HEK293 (cell line): Measurements from ENCODE around the gene DDR2.
"Not testable (repeated sequence)": the region's sequence is repeated elsewhere in the genome, so short reads cannot be mapped to it uniquely, and the experiment has no call there.

Experiments
- CTCF ChIA-PET: fragments of 350-600 bp; formaldehyde crosslinking; extraction: SDS; loops from one replicate; lab custom pipeline; 2021; ENCODE audit warnings: antibody characterized with exemption; lab: Yijun Ruan, JAX
- POLR2A ChIA-PET: fragments of 300-600 bp; formaldehyde crosslinking; extraction: SDS; loops from one replicate; lab custom pipeline; 2020; ENCODE audit warnings: antibody characterized with exemption, inconsistent platforms; lab: Yijun Ruan, JAX
- H3K27ac ChIP-seq: fragments of 200-500 bp; sonication (Bioruptor generic); 2 replicates; pipeline ENCODE4 v1.5.1; 2014; ENCODE audit warnings: low read depth, low read length, control low read depth, inconsistent platforms; ENCODE audit errors: extremely low read depth
- H3K36me3 ChIP-seq, 2 experiments: fragments of 200-500 bp in 1 of 2; sonication (Bioruptor generic) in 1 of 2; 1 replicate in 1 of 2; 2 replicates in 1 of 2; pipeline ENCODE4 v1.5.1; 2014 to 2017; ENCODE audit warnings: inconsistent platforms in 2 of 2, low read length in 2 of 2; ENCODE audit not compliant: control insufficient read depth in 2 of 2, insufficient read depth in 1 of 2
- H3K4me1 ChIP-seq: fragments of 200-500 bp; sonication (Bioruptor generic); 2 replicates; pipeline ENCODE4 v1.5.1; 2014; ENCODE audit warnings: mild to moderate bottlenecking, low read length, inconsistent platforms; ENCODE audit not compliant: control insufficient read depth, insufficient read depth
- H3K4me3 ChIP-seq: 2 replicates; pipeline ENCODE4 v1.5.1; 2011; ENCODE audit warnings: low read depth, mild to moderate bottlenecking, control low read depth, low read length, moderate library complexity
- H3K9me3 ChIP-seq: fragments of 200-500 bp; sonication (Bioruptor generic); 2 replicates; pipeline ENCODE4 v1.5.1; 2014; ENCODE audit warnings: low read depth, low read length, inconsistent platforms; ENCODE audit not compliant: control insufficient read depth, insufficient read depth
- BCL11B ChIP-seq: fragments of 450-650 bp; formaldehyde crosslinking; IDR thresholded peaks from 2 replicates; pipeline ENCODE4 v1.5.1; 2016; ENCODE audit warnings: low read depth, missing biosample characterization, missing genetic modification characterization
- GLI2 ChIP-seq: fragments of 450-650 bp; formaldehyde crosslinking; IDR thresholded peaks from 2 replicates; pipeline ENCODE4; 2017; ENCODE audit warnings: missing biosample characterization, missing genetic modification characterization, low read depth, borderline replicate concordance
- RBAK ChIP-seq: fragments of 450-650 bp; formaldehyde crosslinking; IDR thresholded peaks from 2 replicates; pipeline ENCODE4 v1.5.1; 2016; ENCODE audit warnings: missing biosample characterization, missing genetic modification characterization
- TRIM28 ChIP-seq: IDR thresholded peaks from 2 replicates; pipeline ENCODE4 v1.6.1; 2011; ENCODE audit warnings: low read length, control low read depth, borderline replicate concordance
- ZNF341 ChIP-seq: fragments of 450-650 bp; formaldehyde crosslinking; IDR thresholded peaks from 2 replicates; pipeline ENCODE4; 2016; ENCODE audit warnings: low read depth, missing biosample characterization, missing genetic modification characterization
- ZNF629 ChIP-seq: fragments of 450-650 bp; formaldehyde crosslinking; IDR thresholded peaks from 2 replicates; pipeline ENCODE4 v1.5.1; 2017; ENCODE audit warnings: missing biosample characterization, missing genetic modification characterization
- ZNF654 ChIP-seq: fragments of 450-650 bp; formaldehyde crosslinking; IDR thresholded peaks from 2 replicates; pipeline ENCODE4 v1.5.1; 2016; ENCODE audit warnings: low read depth, missing biosample characterization, missing genetic modification characterization
- ZNF664 ChIP-seq: fragments of 450-650 bp; formaldehyde crosslinking; IDR thresholded peaks from 2 replicates; pipeline ENCODE4 v1.5.1; 2016; ENCODE audit warnings: missing biosample characterization, missing genetic modification characterization
- ZSCAN30 ChIP-seq: fragments of 450-650 bp; IDR thresholded peaks from 2 replicates; pipeline ENCODE4 v1.5.1; 2018; ENCODE audit warnings: missing biosample characterization, mild to moderate bottlenecking, missing genetic modification characterization, moderate library complexity
- TF ChIP-seq, protein P1 (sequence below): fragments of 450-650 bp; formaldehyde crosslinking; IDR thresholded peaks from 2 replicates; pipeline ENCODE4; 2016; ENCODE audit warnings: missing biosample characterization, missing genetic modification characterization
- TF ChIP-seq, protein P2 (sequence below): fragments of 450-650 bp; formaldehyde crosslinking; conservative IDR thresholded peaks from 2 replicates; pipeline ENCODE4 v1.5.1; 2016; ENCODE audit warnings: low read depth, missing biosample characterization, missing genetic modification characterization
- TF ChIP-seq, protein P3 (sequence below): fragments of 450-650 bp; formaldehyde crosslinking; IDR thresholded peaks from 2 replicates; pipeline ENCODE4 v1.5.1; 2016; ENCODE audit warnings: missing biosample characterization, missing genetic modification characterization
- TF ChIP-seq, protein P4 (sequence below): fragments of 450-650 bp; formaldehyde crosslinking; IDR thresholded peaks from 2 replicates; pipeline ENCODE4 v1.5.1; 2016; ENCODE audit warnings: missing biosample characterization, missing genetic modification characterization

The DDR2 gene

DNA sequence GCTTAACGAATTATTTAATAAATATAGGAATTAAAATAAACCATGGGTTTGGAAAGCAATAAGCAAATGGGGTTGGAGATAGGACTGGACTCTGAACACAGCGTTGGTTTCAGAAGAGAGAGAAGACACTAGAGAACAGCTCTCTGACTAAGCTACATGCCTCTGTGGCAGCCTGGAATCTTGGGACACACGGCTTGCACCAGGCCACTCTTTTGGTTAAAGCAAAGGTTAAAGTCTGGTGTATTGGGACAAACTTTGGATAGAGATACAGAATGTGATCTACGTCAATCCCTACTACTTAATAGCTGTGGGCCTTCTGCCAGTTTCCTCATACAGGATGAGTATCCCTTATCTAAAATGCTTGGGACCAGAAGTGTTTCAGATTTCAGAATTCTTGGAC is 108.5 kb downstream of the DDR2 start:
- POLR2A ChIA-PET, result no interaction called here
- TF ChIP-seq GLI2 (tag by site-specific recombination) (no peak), BCL11B (tag by site-specific recombination) (no peak), ZSCAN30 (no peak), ZNF629 (tag by site-specific recombination) (no peak)
- TF ChIP-seq, protein P1, sequence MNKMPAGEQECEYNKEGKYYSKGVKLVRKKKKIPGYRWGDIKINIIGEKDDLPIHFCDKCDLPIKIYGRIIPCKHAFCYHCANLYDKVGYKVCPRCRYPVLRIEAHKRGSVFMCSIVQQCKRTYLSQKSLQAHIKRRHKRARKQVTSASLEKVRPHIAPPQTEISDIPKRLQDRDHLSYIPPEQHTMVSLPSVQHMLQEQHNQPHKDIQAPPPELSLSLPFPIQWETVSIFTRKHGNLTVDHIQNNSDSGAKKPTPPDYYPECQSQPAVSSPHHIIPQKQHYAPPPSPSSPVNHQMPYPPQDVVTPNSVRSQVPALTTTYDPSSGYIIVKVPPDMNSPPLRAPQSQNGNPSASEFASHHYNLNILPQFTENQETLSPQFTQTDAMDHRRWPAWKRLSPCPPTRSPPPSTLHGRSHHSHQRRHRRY (tag by site-specific recombination), result no peak
- TF ChIP-seq, protein P2, sequence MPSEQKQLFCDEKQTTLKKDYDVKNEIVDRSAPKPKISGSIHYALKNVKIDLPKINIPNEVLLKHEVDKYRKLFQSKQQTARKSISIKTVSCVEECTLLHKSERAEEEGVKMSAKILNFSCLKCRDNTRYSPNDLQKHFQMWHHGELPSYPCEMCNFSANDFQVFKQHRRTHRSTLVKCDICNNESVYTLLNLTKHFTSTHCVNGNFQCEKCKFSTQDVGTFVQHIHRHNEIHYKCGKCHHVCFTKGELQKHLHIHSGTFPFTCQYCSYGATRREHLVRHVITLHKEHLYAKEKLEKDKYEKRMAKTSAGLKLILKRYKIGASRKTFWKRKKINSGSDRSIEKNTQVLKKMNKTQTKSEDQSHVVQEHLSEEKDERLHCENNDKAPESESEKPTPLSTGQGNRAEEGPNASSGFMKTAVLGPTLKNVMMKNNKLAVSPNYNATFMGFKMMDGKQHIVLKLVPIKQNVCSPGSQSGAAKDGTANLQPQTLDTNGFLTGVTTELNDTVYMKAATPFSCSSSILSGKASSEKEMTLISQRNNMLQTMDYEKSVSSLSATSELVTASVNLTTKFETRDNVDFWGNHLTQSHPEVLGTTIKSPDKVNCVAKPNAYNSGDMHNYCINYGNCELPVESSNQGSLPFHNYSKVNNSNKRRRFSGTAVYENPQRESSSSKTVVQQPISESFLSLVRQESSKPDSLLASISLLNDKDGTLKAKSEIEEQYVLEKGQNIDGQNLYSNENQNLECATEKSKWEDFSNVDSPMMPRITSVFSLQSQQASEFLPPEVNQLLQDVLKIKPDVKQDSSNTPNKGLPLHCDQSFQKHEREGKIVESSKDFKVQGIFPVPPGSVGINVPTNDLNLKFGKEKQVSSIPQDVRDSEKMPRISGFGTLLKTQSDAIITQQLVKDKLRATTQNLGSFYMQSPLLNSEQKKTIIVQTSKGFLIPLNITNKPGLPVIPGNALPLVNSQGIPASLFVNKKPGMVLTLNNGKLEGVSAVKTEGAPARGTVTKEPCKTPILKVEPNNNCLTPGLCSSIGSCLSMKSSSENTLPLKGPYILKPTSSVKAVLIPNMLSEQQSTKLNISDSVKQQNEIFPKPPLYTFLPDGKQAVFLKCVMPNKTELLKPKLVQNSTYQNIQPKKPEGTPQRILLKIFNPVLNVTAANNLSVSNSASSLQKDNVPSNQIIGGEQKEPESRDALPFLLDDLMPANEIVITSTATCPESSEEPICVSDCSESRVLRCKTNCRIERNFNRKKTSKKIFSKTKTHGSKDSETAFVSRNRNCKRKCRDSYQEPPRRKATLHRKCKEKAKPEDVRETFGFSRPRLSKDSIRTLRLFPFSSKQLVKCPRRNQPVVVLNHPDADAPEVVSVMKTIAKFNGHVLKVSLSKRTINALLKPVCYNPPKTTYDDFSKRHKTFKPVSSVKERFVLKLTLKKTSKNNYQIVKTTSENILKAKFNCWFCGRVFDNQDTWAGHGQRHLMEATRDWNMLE (tag by site-specific recombination), result no peak
- TF ChIP-seq, all 188 proteins: peak for 0
- Histone ChIP-seq H3K9me3 (no peaks in the 10 kb centered on the region), H3K27ac (no peak overlapping the region), H3K36me3 (no peaks in the 10 kb centered on the region), H3K4me1 (no peaks in the 10 kb centered on the region), H3K4me3 (no peak overlapping the region)
- CTCF ChIA-PET, result no interaction called here

DNA sequence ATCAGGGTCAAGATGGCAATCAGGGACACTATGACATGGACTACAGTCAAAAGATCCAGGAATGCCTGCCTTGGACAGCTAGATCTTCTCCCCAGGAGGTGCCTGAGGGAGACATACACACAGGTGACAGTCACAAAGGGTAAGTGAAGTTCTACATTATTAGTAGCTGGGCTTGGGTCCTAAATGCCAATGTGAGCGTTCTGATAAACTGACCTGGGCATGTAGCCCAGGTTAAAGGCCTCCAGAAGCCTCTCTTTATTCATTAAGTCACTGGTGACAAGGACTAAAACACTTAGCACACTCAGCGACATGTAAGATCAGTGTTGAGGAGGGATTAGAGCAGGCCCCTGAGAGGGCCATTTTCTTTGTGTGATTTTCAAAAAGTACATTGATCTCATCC is 109.3 kb downstream of the DDR2 start:
- no peaks in the 10 kb centered on the region for H3K9me3 ChIP-seq
- H3K4me1 ChIP-seq, result no peaks in the 10 kb centered on the region
- no peaks in the 10 kb centered on the region for H3K36me3 ChIP-seq
- TF ChIP-seq ZNF654 (tag by site-specific recombination) (no peak), ZNF664 (tag by site-specific recombination) (no peak), RBAK (tag by site-specific recombination) (no peak), TRIM28 (no peak), ZNF341 (tag by site-specific recombination) (no peak)
- TF ChIP-seq, protein P3, sequence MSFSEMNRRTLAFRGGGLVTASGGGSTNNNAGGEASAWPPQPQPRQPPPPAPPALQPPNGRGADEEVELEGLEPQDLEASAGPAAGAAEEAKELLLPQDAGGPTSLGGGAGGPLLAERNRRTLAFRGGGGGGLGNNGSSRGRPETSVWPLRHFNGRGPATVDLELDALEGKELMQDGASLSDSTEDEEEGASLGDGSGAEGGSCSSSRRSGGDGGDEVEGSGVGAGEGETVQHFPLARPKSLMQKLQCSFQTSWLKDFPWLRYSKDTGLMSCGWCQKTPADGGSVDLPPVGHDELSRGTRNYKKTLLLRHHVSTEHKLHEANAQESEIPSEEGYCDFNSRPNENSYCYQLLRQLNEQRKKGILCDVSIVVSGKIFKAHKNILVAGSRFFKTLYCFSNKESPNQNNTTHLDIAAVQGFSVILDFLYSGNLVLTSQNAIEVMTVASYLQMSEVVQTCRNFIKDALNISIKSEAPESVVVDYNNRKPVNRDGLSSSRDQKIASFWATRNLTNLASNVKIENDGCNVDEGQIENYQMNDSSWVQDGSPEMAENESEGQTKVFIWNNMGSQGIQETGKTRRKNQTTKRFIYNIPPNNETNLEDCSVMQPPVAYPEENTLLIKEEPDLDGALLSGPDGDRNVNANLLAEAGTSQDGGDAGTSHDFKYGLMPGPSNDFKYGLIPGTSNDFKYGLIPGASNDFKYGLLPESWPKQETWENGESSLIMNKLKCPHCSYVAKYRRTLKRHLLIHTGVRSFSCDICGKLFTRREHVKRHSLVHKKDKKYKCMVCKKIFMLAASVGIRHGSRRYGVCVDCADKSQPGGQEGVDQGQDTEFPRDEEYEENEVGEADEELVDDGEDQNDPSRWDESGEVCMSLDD, result no peak
- TF ChIP-seq, protein P4, sequence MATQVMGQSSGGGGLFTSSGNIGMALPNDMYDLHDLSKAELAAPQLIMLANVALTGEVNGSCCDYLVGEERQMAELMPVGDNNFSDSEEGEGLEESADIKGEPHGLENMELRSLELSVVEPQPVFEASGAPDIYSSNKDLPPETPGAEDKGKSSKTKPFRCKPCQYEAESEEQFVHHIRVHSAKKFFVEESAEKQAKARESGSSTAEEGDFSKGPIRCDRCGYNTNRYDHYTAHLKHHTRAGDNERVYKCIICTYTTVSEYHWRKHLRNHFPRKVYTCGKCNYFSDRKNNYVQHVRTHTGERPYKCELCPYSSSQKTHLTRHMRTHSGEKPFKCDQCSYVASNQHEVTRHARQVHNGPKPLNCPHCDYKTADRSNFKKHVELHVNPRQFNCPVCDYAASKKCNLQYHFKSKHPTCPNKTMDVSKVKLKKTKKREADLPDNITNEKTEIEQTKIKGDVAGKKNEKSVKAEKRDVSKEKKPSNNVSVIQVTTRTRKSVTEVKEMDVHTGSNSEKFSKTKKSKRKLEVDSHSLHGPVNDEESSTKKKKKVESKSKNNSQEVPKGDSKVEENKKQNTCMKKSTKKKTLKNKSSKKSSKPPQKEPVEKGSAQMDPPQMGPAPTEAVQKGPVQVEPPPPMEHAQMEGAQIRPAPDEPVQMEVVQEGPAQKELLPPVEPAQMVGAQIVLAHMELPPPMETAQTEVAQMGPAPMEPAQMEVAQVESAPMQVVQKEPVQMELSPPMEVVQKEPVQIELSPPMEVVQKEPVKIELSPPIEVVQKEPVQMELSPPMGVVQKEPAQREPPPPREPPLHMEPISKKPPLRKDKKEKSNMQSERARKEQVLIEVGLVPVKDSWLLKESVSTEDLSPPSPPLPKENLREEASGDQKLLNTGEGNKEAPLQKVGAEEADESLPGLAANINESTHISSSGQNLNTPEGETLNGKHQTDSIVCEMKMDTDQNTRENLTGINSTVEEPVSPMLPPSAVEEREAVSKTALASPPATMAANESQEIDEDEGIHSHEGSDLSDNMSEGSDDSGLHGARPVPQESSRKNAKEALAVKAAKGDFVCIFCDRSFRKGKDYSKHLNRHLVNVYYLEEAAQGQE, result no peak
- H3K4me3 ChIP-seq, result no peak overlapping the region
- CTCF ChIA-PET, result no interaction called here
- POLR2A ChIA-PET, result no interaction called here
- H3K27ac ChIP-seq, result no peak overlapping the region

DNA sequence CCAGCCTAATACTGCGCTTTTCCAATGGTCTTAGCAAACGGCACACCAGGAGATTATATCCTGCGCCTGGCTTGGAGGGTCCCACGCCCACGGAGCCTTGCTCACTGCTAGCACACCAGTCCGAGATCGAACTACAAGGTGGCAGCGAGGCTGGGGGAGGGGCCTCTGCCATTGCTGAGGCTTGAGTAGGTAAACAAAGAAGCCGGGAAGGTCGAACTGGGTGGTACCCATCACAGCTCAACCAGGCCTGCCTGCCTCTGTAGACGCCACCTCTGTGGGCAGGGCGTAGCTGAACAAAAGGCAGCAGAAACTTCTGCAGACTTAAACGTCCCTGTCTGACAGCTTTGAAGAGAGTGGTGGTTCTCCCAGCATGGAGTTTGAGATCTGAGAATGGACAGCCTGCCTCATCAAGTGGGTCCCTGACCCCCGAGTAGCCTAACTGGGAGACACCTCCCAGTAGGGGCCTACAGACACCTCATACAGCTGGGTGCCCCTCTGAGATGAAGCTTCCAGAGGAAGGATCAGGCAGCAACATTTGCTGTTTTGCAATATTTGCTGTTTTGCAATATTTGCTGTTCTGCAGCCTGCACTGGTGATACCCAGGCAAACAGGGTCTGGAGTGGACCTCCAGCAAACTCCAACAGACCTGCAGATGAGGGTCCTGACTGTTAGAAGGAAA is 114.1 kb downstream of the DDR2 start:
- H3K4me1 ChIP-seq, H3K27ac ChIP-seq, POLR2A ChIA-PET, H3K9me3 ChIP-seq, H3K36me3 ChIP-seq, H3K4me3 ChIP-seq, CTCF ChIA-PET: not testable (repeated sequence)
